Activated T-helper 1 cell treated with anti-CD3 and anti-CD28 coated beads, Interleukin-2, amount 50 U/mL, for 16 hours (primary cell): ENCODE measurements around the gene ARFIP1.
"Not testable (repeated sequence)": the region's sequence is repeated elsewhere in the genome, so short reads cannot be mapped to it uniquely, and the experiment has no call there.

Source experiments
- DNase-seq, 2 donors: peaks; one replicate each; pipeline ENCODE4 v3.0.0-alpha.2; 2020; ENCODE audit warnings: low read depth in 1 of 2, low spot score in 1 of 2

The ARFIP1 gene

GRCh38 chr4:152892974-152893373 is 113.2 kb downstream of the ARFIP1 start:
- DNase-seq: no peak

GRCh38 chr4:152894673-152895072 is 114.9 kb downstream of the ARFIP1 start:
- DNase-seq: no peak

DNA sequence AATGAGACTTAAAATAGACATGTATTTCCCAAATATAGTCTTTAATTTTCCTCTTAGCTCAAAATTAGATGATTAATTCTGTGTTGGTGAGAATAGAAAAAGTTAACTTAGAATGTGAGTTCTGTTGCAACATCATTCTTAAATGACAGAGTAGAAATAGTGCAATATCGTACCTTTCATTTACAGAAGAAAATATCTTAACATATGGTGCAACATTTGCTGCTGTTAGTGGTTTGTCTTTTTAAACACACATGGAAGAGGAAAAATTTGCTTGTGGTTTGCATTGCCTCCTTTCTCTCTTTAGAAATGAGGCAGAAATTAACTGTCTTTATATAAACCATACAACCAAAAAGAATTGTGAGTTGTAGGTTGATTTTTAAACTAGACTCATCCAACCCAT is 117.1 kb downstream of the ARFIP1 start:
- no peak for DNase-seq

GRCh38 chr4:152898133-152898532 is 118.4 kb downstream of the ARFIP1 start:
- DNase-seq: not testable (repeated sequence)

DNA sequence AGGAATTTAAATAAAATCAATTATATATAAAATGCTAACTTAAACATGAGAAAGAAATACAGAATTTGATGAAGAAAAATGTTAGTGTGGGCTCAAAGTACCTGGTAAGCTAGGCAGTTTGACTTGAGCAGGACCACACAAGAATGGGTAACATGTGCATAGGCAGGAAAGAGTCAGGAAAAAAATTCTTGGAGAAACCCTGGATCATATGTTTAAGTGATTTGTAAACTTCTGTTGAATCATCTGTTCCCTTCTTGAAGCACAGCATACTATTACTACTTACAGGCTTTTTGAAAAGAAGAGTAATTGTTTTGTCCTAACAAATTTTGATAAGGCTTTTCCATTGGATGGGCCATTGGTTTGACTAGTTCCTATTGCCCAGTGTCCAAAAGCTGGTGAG is 118.9 kb downstream of the ARFIP1 start:
- no peak for DNase-seq

DNA sequence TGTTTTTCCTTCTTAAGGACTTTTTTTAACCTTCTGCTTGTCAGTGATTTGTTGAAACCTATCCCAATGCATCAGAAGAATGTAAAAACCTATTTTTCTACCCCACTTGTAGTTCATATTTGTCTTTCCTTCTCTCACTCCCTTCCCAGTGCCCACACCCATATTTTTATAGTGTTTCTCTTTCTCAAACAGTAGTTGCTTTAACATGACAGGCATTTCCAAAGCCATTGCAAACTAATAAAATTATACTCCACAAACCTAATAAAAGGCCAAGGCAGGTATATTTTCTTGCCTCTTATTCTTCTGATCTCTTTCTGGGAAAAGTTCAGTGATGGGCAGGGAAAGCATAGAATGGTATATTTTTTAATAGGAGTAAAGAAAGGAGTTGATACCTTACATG is 120.6 kb downstream of the ARFIP1 start:
- no peak for DNase-seq

DNA sequence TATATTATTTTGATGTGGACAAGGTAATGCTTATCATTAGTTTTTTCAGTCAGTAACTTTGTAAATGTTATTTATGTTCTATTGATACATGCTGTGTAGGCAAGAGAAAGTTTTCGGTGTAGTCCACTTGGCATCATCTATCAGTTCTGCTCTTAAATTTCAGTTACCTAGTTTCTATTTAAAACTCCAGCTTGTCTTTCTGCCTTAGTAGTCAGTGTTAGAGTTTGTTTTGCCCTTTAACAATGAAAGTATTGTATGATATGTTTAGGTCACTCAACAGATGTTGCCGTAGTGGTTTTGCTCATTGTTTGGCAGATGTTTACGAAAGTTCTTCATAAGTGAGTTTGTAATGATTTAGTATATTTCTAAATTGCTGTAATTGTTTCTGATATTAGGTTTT is 121.5 kb downstream of the ARFIP1 start:
- DNase-seq: no peak

- DNase-seq: no peak
These were observed 123.9 kb downstream of the ARFIP1 start for GRCh38 chr4:152903658-152904057.

GRCh38 chr4:152909901-152910300 is 130.1 kb downstream of the ARFIP1 start:
- DNase-seq: no peak

- DNase-seq: no peak
These were observed 130.8 kb downstream of the ARFIP1 start for GRCh38 chr4:152910521-152910920.

- no peak for DNase-seq
These were observed 138.0 kb downstream of the ARFIP1 start for GRCh38 chr4:152917543-152918395.

GRCh38 chr4:152919826-152920225 is 140.1 kb downstream of the ARFIP1 start:
- no peak for DNase-seq

DNA sequence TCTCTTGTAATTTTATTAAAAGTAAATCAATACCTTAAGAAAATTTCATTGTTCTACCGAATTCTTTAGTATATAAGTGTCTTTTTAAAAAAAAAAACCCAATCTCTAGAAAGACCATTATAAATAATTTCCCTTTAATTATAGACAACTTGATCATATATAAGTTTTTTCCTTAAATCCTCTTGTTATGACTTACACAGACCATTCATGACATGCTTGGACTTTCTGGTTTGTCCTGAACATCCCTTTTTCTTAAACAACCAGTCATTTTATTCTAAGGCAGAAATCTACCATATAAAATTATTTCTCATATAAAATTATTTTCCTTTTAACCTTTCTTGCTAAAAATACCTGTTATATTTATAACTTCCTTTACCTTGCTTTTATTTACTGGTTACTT is 141.0 kb downstream of the ARFIP1 start:
- no peak for DNase-seq

DNA sequence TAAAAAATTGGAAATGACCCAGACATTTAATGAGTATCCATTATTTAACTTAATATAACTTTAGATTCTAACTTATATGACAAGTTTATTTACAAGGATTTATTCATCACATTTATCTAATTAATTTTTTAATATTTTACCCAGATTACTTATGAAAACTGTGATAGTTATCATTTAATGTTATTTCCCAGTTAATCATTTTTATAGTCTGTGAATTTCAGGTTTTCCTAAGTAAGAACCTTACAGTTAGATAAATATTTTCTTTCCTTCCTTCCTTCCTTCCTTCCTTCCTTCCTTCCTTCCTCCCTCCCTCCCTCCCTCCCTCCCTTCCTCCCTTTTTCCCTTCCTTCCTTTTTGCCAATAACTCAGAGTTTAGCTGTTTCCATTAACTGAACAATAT is 141.5 kb downstream of the ARFIP1 start:
- no peak for DNase-seq

DNA sequence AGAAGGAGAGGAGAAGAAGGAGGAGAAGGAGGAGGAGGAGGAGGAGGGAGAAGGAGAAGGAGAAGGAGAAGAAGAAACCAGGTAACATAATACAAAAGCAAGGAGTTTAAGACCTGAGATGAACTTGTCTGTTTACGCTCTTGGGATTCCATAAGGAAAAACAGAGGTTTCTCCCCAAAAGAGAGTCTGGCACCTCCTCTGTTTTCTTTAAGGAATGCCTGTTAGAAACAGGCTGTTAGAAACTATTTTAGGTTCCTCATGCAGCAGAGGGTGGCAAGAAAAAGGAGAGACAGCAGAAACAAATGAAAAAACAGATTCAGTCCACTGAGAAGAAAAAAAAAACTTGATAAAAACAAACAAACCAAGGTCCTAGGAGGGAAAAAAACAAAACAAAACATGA is 146.1 kb downstream of the ARFIP1 start:
- no peak for DNase-seq

GRCh38 chr4:152926959-152927358 is 147.2 kb downstream of the ARFIP1 start:
- DNase-seq: no peak

GRCh38 chr4:152927737-152928136 is 148.0 kb downstream of the ARFIP1 start:
- no peak for DNase-seq

DNA sequence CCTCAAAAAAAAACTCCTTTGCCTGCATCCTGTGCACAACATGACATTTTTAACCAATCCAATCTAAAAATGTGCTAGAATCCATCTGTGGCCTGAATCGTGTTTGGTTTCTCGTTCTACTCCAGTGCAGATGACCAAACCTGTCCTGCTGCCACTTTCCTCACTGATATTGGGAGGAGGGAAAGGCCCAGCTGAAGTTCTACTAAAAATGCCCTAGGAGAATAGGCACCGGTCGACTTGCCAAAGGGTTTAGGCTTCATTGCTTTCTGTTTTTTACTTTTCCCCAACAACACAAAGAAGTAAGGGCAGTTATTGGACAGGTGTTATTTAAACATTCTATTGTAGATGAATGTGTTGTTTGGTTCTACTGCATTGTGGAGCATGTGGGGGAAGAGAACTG is 148.5 kb downstream of the ARFIP1 start:
- no peak for DNase-seq

- DNase-seq: no peak
These were observed 150.1 kb downstream of the ARFIP1 start for GRCh38 chr4:152929888-152930287.

DNA sequence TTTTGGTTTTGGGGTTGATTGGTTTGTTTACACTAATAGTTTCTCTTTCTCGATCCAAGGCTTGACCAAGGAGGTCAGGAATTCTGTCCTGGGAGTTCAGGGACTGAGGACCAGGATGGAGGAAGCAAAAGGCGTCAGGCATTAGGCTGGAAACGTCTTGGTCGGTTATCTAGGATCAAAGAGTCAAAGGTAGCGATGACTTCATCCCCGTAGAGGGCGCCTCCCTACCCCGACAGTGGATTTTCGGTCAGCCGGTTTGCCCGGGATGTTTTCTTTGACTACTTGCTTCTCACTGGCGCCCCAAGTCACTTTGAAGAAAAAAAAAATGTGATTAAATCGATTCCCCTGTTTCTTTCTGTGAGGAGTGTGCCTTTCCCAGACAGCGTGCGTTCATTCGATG is 155.4 kb downstream of the ARFIP1 start:
- no peak for DNase-seq

GRCh38 chr4:152935631-152936445 is 156.1 kb downstream of the ARFIP1 start, which contains the start of gene FHDC1:
FHDC1 (plus strand) TSS chr4:152936323; CDS start chr4:152943058, 6,735 bp downstream.
- DNase-seq: no peak
